Activated naive CD4-positive, alpha-beta T cell (primary cell): ENCODE results near the gene SH2D4B.
"Not testable (repeated sequence)": the region's sequence is repeated elsewhere in the genome, so short reads cannot be mapped to it uniquely, and the experiment has no call there.

Experiments used
- DNase-seq, 4 experiments: peaks; one replicate each; lab custom pipeline; 2025; lab: John Stamatoyannopoulos, UW

The SH2D4B gene

GRCh38 chr10:80542652-80543318 is 5.1 kb downstream of the SH2D4B start:
- DNase-seq: no peak

GRCh38 chr10:80543319-80543672 is 5.6 kb downstream of the SH2D4B start:
- DNase-seq: not testable (repeated sequence)

GRCh38 chr10:80544316-80544953 is 6.7 kb downstream of the SH2D4B start:
- no peak for DNase-seq

GRCh38 chr10:80545258-80545881 is 7.7 kb downstream of the SH2D4B start:
- DNase-seq: no peak

GRCh38 chr10:80552151-80552646 is 14.5 kb downstream of the SH2D4B start:
- no peak for DNase-seq

GRCh38 chr10:80553436-80553835 is 15.7 kb downstream of the SH2D4B start:
- DNase-seq: no peak

GRCh38 chr10:80554050-80554449 is 16.3 kb downstream of the SH2D4B start:
- no peak for DNase-seq

- no peak for DNase-seq
These were observed 17.7 kb downstream of the SH2D4B start for GRCh38 chr10:80555415-80555814.

- no peak for DNase-seq
These were observed 24.2 kb downstream of the SH2D4B start for GRCh38 chr10:80561950-80562349.

- DNase-seq: no peak
These were observed 29.6 kb downstream of the SH2D4B start for GRCh38 chr10:80567292-80567691.

GRCh38 chr10:80569131-80569895 is 31.6 kb downstream of the SH2D4B start:
- no peak for DNase-seq

- DNase-seq: no peak
These were observed 33.6 kb downstream of the SH2D4B start for GRCh38 chr10:80571352-80571751.

GRCh38 chr10:80579181-80579763 is 41.6 kb downstream of the SH2D4B start:
- DNase-seq: no peak

- no peak for DNase-seq
These were observed 42.3 kb downstream of the SH2D4B start for GRCh38 chr10:80579849-80580637.

- no peak for DNase-seq
These were observed 43.2 kb downstream of the SH2D4B start for GRCh38 chr10:80580638-80581468.

- DNase-seq: no peak
These were observed 43.8 kb downstream of the SH2D4B start for GRCh38 chr10:80581469-80581835.

GRCh38 chr10:80582286-80582960 is 44.7 kb downstream of the SH2D4B start:
- no peak for DNase-seq

GRCh38 chr10:80583685-80584084 is 46.0 kb downstream of the SH2D4B start:
- no peak for DNase-seq

GRCh38 chr10:80585812-80586211 is 48.1 kb downstream of the SH2D4B start:
- no peak for DNase-seq

- DNase-seq: no peak
These were observed 50.8 kb downstream of the SH2D4B start for GRCh38 chr10:80588546-80588945.
